Stomach (tissue), 9 donors: ENCODE data around the gene POLD4. TPM values are rescaled to one million over a fixed set of nuclear protein-coding genes. Genes with fewer than 3 reads are reported as not detected.

Source experiments
- DNase-seq, 2 donors: peaks; one replicate each; pipeline versions ENCODE4 v3.0.0 to v3.0.0-alpha.2; 2013 to 2019
- H3K27ac ChIP-seq, 5 donors: fragments of 200-600 bp in 4 of 5; sonication (generic) in 4 of 5; one replicate each; pipeline ENCODE4 v1.5.1; 2013 to 2019; ENCODE audit warnings: mild to moderate bottlenecking in 1 of 5, moderate library complexity in 1 of 5
- H3K27me3 ChIP-seq, 3 donors: fragments of 200-600 bp; sonication (generic); one replicate each; pipeline ENCODE4 v1.5.1; 2017 to 2019; ENCODE audit warnings: mixed run types in 1 of 3
- H3K36me3 ChIP-seq, 4 donors: fragments of 200-600 bp; sonication (generic); 1 replicate in 3 of 4; 2 replicates in 1 of 4; pipeline ENCODE4 v1.5.1; 2016 to 2019
- H3K4me1 ChIP-seq, 4 donors: fragments of 200-600 bp; sonication (generic); one replicate each; pipeline ENCODE4 v1.5.1; 2016 to 2019
- H3K4me3 ChIP-seq, 4 donors: fragments of 200-600 bp; sonication (generic) in 3 of 4; one replicate each; pipeline ENCODE4 v1.5.1; 2016 to 2019; ENCODE audit warnings: mild to moderate bottlenecking in 1 of 4
- H3K9me3 ChIP-seq, 4 donors: fragments of 200-600 bp; sonication (generic); one replicate each; pipeline ENCODE4 v1.5.1; 2016 to 2019
- EP300 ChIP-seq: sonication (generic); formaldehyde crosslinking; IDR thresholded peaks from one replicate; pipeline ENCODE4 v1.6.1; 2017; ENCODE audit warnings: antibody characterized with exemption
- POLR2A ChIP-seq, 4 donors: fragments of 450-650 bp; IDR thresholded peaks; one replicate each; pipeline ENCODE4 v1.6.1; 2016; ENCODE audit warnings: antibody characterized with exemption in 4 of 4, control low read depth in 2 of 4, mild to moderate bottlenecking in 1 of 4, moderate library complexity in 1 of 4
- POLR2AphosphoS5 ChIP-seq, 3 donors: sonication (generic); formaldehyde crosslinking; IDR thresholded peaks; one replicate each; pipeline ENCODE4 v1.6.1; 2016; ENCODE audit warnings: antibody characterized with exemption in 3 of 3
- WGBS, 5 donors: extraction: QIAGEN DNeasy Blood & Tissue Kit in 3 of 5; methylation state at CpG; one replicate each; pipeline versions ENCODE4 v1.1.5 to v1.1.7; 2013 to 2018; 5-methylcytosine and 5-hydroxymethylcytosine counted together
- intact Hi-C: fragments of 100-400 bp; cut with DNase I; formaldehyde crosslinking; loops from one replicate; pipeline ENCODE4 v1.15.1; 2023; ENCODE audit warnings: low total_unique reads
- polyA plus RNA-seq, 3 donors: library from polyadenylated mRNA; stranded (reverse); fragments of 200-250 nt; gene quantifications; one replicate each; pipeline ENCODE4 v1.2.3, GENCODE V29; 2013
- total RNA-seq, 5 donors: library from RNA; depleted of rRNA; stranded (reverse); fragments of >200 nt; gene quantifications; one replicate each; pipeline versions ENCODE4 v1.1.0 to v1.2.3, GENCODE V29; 2014 to 2016
- TF ChIP-seq, protein P1 (sequence below), 7 experiments: fragments of 450-650 bp in 4 of 7; fragments of 200-600 bp in 3 of 7; sonication (generic) in 3 of 7; IDR thresholded peaks; one replicate each; pipeline ENCODE4 v1.5.1; 2016 to 2019; ENCODE audit warnings: antibody characterized with exemption in 7 of 7, control low read depth in 2 of 7, mild to moderate bottlenecking in 1 of 7
- donor health status: healthy with polysubstance abuse.
- donor health status: Bipolar disorder and iron deficiency.
- donor health status: healthy.

The POLD4 gene
- total and polyA plus RNA-seq, 8 donors: 13.8 to 316 (median 109) TPM

DNA sequence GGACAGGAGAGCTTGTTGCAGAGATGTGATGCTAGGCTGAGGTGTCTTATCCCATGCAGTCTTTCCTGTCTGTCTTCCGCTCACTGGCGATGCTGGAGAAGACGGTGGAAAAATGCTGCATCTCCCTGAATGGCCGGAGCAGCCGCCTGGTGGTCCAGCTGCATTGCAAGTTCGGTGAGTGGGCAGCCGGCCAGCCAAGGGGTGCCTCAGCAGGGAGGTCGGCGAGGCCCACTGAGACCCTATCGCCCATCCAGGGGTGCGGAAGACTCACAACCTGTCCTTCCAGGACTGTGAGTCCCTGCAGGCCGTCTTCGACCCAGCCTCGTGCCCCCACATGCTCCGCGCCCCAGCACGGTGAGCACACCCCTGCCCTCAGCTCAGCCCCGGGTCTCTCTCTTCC, 40.1 kb upstream of the POLD4 start:
- no peaks in the 10 kb centered on the region for H3K27me3 ChIP-seq
- H3K4me3 ChIP-seq: no peak overlapping the region
- no peak overlapping the region for H3K27ac ChIP-seq
- H3K36me3 ChIP-seq: peaks cover 16 to 52% (median 47%) of the 10 kb centered on the region in 4 donors
- WGBS, 5 donors: 91 to 98% (median 95%) methylated on average over 17 to 18 of the region's 18 CpGs
- no peak for DNase-seq
- intact Hi-C loops: loop anchor here (10.0 kb wide), 1 partner anchor 101 kb away; no protein-coding TSS in a partner anchor
- no peaks in the 10 kb centered on the region for H3K9me3 ChIP-seq
- H3K4me1 ChIP-seq: peaks cover 14 to 66% (median 52%) of the 10 kb centered on the region in 4 donors
- TF ChIP-seq EP300: no peak
- TF ChIP-seq, protein P1, sequence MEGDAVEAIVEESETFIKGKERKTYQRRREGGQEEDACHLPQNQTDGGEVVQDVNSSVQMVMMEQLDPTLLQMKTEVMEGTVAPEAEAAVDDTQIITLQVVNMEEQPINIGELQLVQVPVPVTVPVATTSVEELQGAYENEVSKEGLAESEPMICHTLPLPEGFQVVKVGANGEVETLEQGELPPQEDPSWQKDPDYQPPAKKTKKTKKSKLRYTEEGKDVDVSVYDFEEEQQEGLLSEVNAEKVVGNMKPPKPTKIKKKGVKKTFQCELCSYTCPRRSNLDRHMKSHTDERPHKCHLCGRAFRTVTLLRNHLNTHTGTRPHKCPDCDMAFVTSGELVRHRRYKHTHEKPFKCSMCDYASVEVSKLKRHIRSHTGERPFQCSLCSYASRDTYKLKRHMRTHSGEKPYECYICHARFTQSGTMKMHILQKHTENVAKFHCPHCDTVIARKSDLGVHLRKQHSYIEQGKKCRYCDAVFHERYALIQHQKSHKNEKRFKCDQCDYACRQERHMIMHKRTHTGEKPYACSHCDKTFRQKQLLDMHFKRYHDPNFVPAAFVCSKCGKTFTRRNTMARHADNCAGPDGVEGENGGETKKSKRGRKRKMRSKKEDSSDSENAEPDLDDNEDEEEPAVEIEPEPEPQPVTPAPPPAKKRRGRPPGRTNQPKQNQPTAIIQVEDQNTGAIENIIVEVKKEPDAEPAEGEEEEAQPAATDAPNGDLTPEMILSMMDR (IDR thresholded peaks at IDR 0.05): no peak
- TF ChIP-seq POLR2A (IDR thresholded peaks at IDR 0.05): no peak
- TF ChIP-seq POLR2AphosphoS5 (IDR thresholded peaks at IDR 0.05): no peak

DNA sequence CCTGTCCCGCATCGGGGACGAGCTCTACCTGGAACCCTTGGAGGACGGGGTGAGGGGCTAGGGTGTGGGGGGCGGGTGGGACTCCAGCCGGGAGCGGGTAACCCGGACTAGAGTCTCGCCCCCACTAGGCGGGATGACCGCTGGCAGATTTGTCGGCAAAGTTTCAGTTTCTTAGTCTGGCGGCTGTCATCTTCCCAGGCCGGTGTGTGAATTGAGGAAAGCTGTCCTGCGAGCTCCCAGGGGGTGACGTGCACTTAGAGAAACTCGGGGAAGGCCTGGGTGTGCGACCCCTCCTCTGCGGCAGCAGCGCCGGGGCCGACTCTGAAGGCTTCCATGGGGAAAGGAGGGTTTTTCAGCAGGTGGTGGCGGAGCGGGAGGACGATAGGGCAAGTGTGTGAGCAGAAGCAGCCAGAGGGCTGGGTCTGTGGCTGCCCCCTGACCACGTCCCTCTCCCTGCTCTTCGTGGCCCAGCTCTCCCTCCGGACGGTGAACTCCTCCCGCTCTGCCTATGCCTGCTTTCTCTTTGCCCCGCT, 38.9 kb upstream of the POLD4 start:
- no peaks in the 10 kb centered on the region for H3K27me3 ChIP-seq
- no peaks in the 10 kb centered on the region for H3K9me3 ChIP-seq
- H3K4me3 ChIP-seq: peak overlapping the region; percentile 67 to 96 (median 92)
- intact Hi-C loops: loop anchor here (10.0 kb wide), 1 partner anchor 103 kb away; no protein-coding TSS in a partner anchor
- peaks cover 14 to 54% (median 42%) of the 10 kb centered on the region in 4 donors for H3K4me1 ChIP-seq
- peak overlapping the region; percentile 83 to 90 (median 84) for H3K27ac ChIP-seq
- WGBS, 5 donors: 6 to 11% (median 9%) methylated on average over 23 to 31 of the region's 31 CpGs
- peaks cover 4 to 40% (median 35%) of the 10 kb centered on the region in 4 donors for H3K36me3 ChIP-seq
- DNase-seq: no peak
- TF ChIP-seq, protein P1 (IDR thresholded peaks at IDR 0.05): no peak
- no peak for TF ChIP-seq POLR2A (IDR thresholded peaks at IDR 0.05)

DNA sequence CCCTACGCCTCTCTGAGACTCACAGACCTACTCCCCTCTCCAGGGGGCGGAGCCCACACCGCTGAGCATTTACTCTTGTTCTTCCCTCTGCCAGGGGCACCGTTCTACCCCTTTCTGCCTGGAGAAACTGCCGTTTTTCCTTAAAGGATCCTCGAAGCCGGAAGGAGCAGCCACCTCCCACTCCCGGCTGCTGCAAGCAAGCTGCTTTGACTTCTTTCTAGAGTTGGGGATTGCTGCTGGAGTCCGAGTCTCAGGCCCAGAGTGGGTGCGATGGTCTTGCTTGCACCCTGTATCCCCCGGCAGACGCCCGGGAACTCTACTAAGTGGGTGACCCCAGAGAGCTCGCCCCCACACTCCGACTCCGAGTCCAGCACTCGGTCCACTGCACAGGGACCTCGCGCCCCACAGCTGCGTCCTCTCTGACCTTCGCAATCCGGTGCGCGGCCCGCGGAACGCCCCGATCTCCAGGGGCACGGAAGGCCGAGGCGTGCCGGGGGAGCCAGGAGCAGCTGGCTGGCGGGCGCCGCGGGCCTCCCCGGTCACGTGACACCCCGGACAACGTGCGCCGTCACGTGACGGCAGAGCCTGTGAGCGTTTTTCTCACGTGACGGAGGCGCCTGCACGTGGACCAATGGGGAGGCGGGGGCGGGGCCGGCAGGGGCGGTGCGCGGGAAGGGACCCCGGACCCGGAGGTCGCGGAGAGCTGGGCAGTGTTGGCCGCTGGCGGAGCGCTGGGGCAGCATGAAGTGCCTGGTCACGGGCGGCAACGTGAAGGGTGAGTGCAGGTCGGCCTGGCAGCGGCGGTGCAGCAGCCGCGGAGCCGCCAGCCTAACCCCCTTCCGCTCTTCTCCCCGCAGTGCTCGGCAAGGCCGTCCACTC, 38.2 kb upstream of the POLD4 start, which contains the start of gene RAD9A:
RAD9A (plus strand) TSS at position 683 of the 879 bp plus-strand sequence; CDS start at position 742, 59 bp downstream.
- H3K4me1 ChIP-seq: peaks cover 14 to 47% (median 35%) of the 10 kb centered on the region in 4 donors
- H3K36me3 ChIP-seq: peaks cover 0 to 33% (median 28%) of the 10 kb centered on the region in 4 donors
- peak within 1 kb of the TSS; percentile 67 to 96 (median 92) for H3K4me3 ChIP-seq
- intact Hi-C loops: loop anchor here (10.0 kb wide), 1 partner anchor 103 kb away; no protein-coding TSS in a partner anchor
- 0 to 1% (median 0%) methylated on average over 13 to 75 of the region's 75 CpGs for WGBS, 5 donors
- no peaks in the 10 kb centered on the region for H3K27me3 ChIP-seq
- TF ChIP-seq, protein P1 (IDR thresholded peaks at IDR 0.05): peak in 1 of 7 experiments; percentile 8
- TF ChIP-seq POLR2A (IDR thresholded peaks at IDR 0.05) (no peak), POLR2AphosphoS5 (IDR thresholded peaks at IDR 0.05) (peak; percentile 80 to 95 (median 85))
- peak; percentile 97 to 98 for DNase-seq
- no peaks in the 10 kb centered on the region for H3K9me3 ChIP-seq
- peak within 1 kb of the TSS; percentile 83 to 90 (median 84) for H3K27ac ChIP-seq

DNA sequence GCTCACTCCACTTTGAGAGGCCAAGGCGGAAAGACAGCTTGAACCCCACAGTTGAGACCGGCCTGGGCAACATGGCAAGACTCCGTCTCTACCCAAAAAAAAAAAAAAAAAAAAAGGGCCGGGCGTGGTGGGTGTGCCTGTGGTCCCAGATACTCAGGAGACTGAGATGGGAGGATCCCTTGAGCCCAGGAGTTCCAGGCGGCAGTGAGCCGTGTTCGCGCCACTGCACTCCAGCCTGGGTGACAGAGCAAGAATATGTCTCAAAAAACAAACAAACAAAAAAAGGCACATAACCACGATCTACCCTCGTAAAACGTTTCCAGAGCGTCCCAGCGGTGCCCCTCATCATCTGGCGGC, 37.6 kb upstream of the POLD4 start:
- H3K36me3 ChIP-seq: peaks cover 0 to 27% (median 22%) of the 10 kb centered on the region in 4 donors
- peaks cover 14 to 44% (median 33%) of the 10 kb centered on the region in 4 donors for H3K4me1 ChIP-seq
- intact Hi-C loops: loop anchor here (10.0 kb wide), 1 partner anchor 104 kb away; no protein-coding TSS in a partner anchor
- peak overlapping the region; percentile 67 to 96 (median 92) for H3K4me3 ChIP-seq
- no peaks in the 10 kb centered on the region for H3K9me3 ChIP-seq
- WGBS, 5 donors: 7 to 10% (median 7%) methylated on average over 13 to 15 of the region's 15 CpGs
- DNase-seq: no peak
- TF ChIP-seq POLR2AphosphoS5 (IDR thresholded peaks at IDR 0.05) (no peak), POLR2A (IDR thresholded peaks at IDR 0.05) (no peak), EP300 (no peak)
- TF ChIP-seq, protein P1 (IDR thresholded peaks at IDR 0.05): no peak
- H3K27me3 ChIP-seq: no peaks in the 10 kb centered on the region
- H3K27ac ChIP-seq: peak overlapping the region; percentile 71 to 90 (median 84)
